Lower lobe of right lung (tissue), 2 donors: ENCODE data around the gene DMD. TPM values are rescaled to one million over a fixed set of nuclear protein-coding genes. Genes with fewer than 3 reads are reported as not detected.

Experiments
- ATAC-seq, 2 donors: fragments of 200-7000 bp; cut with Tn5 transposase; one replicate each; pipeline ENCODE4 v1.9.1; 2020 to 2022; ENCODE audit warnings: mild to moderate bottlenecking in 2 of 2, moderate library complexity in 2 of 2
- DNase-seq: peaks from one replicate; pipeline ENCODE4 v3.0.0-alpha.2; 2020
- H3K27ac ChIP-seq: fragments of 200-600 bp; one replicate; pipeline ENCODE4 v1.8.0; 2022
- H3K27me3 ChIP-seq: fragments of 200-600 bp; one replicate; pipeline ENCODE4 v1.8.0; 2022; ENCODE audit warnings: low read depth
- H3K36me3 ChIP-seq: fragments of 200-600 bp; one replicate; pipeline ENCODE4 v1.8.0; 2022; ENCODE audit warnings: mild to moderate bottlenecking
- H3K4me1 ChIP-seq: fragments of 200-600 bp; one replicate; pipeline ENCODE4 v1.8.0; 2022
- H3K4me3 ChIP-seq: fragments of 200-600 bp; one replicate; pipeline ENCODE4 v1.8.0; 2022; ENCODE audit warnings: mild to moderate bottlenecking
- H3K9me3 ChIP-seq: fragments of 200-600 bp; one replicate; pipeline ENCODE4 v1.8.0; 2022
- CTCF ChIP-seq: fragments of 200-600 bp; IDR thresholded peaks from one replicate; pipeline ENCODE4 v1.8.0; 2022; ENCODE audit warnings: antibody characterized with exemption, mild to moderate bottlenecking
- intact Hi-C: fragments of 100-400 bp; cut with DNase I; formaldehyde crosslinking; loops from one replicate; pipeline ENCODE4 v1.11.0; 2022
- total RNA-seq: library from RNA; stranded (reverse); fragmentation: NEBNext Ultra II Directional; extraction: Animal tissue kit (Norgen Biotek cat#: 25700); gene quantifications from one replicate; pipeline ENCODE4 v1.2.1, GENCODE V29; 2021
- donor health status: DM: no; HTN: yes; CAD: no; lungs with severe emphysema.

Gene DMD
- total RNA-seq, 1 donor from 2014 or later: 29.4 TPM

GRCh38 chrX:31114858-31115257, 2096.5 kb downstream of the DMD start:
- H3K36me3 ChIP-seq: no peaks in the 10 kb centered on the region
- no peaks in the 10 kb centered on the region for H3K27me3 ChIP-seq
- H3K9me3 ChIP-seq: no peaks in the 10 kb centered on the region
- no peaks in the 10 kb centered on the region for H3K4me1 ChIP-seq
- no peak for TF ChIP-seq CTCF
- intact Hi-C loops: no loop called here
- ATAC-seq (no peak), DNase-seq (no peak)
- no peak overlapping the region for H3K4me3 ChIP-seq
- no peak overlapping the region for H3K27ac ChIP-seq

GRCh38 chrX:31112226-31112999, 2098.9 kb downstream of the DMD start:
- Histone ChIP-seq H3K4me1 (no peaks in the 10 kb centered on the region), H3K9me3 (no peaks in the 10 kb centered on the region), H3K36me3 (no peaks in the 10 kb centered on the region), H3K27ac (no peak overlapping the region), H3K27me3 (no peaks in the 10 kb centered on the region), H3K4me3 (no peak overlapping the region)
- intact Hi-C loops: no loop called here
- ATAC-seq: no peak
- TF ChIP-seq CTCF: no peak
- no peak for DNase-seq

- H3K27ac ChIP-seq: no peak overlapping the region
- intact Hi-C loops: no loop called here
- DNase-seq (no peak), ATAC-seq (no peak)
- H3K9me3 ChIP-seq: no peaks in the 10 kb centered on the region
- H3K36me3 ChIP-seq: no peaks in the 10 kb centered on the region
- no peaks in the 10 kb centered on the region for H3K4me1 ChIP-seq
- no peak for TF ChIP-seq CTCF
- H3K4me3 ChIP-seq: no peak overlapping the region
- H3K27me3 ChIP-seq: no peaks in the 10 kb centered on the region
Measured at GRCh38 chrX:31110657-31111056, 2100.7 kb downstream of the DMD start.

GRCh38 chrX:31099536-31100090, 2111.7 kb downstream of the DMD start:
- intact Hi-C loops: no loop called here
- no peak overlapping the region for H3K4me3 ChIP-seq
- no peak for TF ChIP-seq CTCF
- DNase-seq: no peak
- H3K27ac ChIP-seq: no peak overlapping the region
- no peaks in the 10 kb centered on the region for H3K36me3 ChIP-seq
- no peaks in the 10 kb centered on the region for H3K27me3 ChIP-seq
- no peak for ATAC-seq
- no peaks in the 10 kb centered on the region for H3K4me1 ChIP-seq
- H3K9me3 ChIP-seq: no peaks in the 10 kb centered on the region

GRCh38 chrX:31098079-31098478, 2113.3 kb downstream of the DMD start:
- TF ChIP-seq CTCF: no peak
- no peak for DNase-seq
- H3K9me3 ChIP-seq: no peaks in the 10 kb centered on the region
- no peaks in the 10 kb centered on the region for H3K27me3 ChIP-seq
- intact Hi-C loops: no loop called here
- H3K4me3 ChIP-seq: no peak overlapping the region
- no peak for ATAC-seq
- H3K36me3 ChIP-seq: no peaks in the 10 kb centered on the region
- H3K27ac ChIP-seq: no peak overlapping the region
- no peaks in the 10 kb centered on the region for H3K4me1 ChIP-seq
